GM06990 (cell line): ENCODE results near the gene MPND.

ENCODE experiments used
- DNase-seq: peaks from one replicate; pipeline ENCODE4 v3.0.0-alpha.2; 2011; ENCODE audit not compliant: insufficient read length; ENCODE audit errors: extremely low read depth
- H3K27me3 ChIP-seq: replicated peaks from 2 replicates; pipeline ENCODE4 v1.6.0; 2011; ENCODE audit warnings: low read length; ENCODE audit not compliant: control insufficient read depth, insufficient read depth
- H3K36me3 ChIP-seq: 2 replicates; pipeline ENCODE4 v1.5.1; 2011; ENCODE audit warnings: low read length; ENCODE audit not compliant: control insufficient read depth, insufficient read depth
- H3K4me3 ChIP-seq: replicated peaks from 2 replicates; pipeline ENCODE4 v1.5.1; 2011; ENCODE audit warnings: low read depth, mild to moderate bottlenecking, control low read depth, low read length
- TF ChIP-seq, protein P1 (sequence below): IDR thresholded peaks from 2 replicates; pipeline ENCODE4 v1.5.1; 2011; ENCODE audit warnings: low read length, control low read depth, mild to moderate bottlenecking, inconsistent platforms; ENCODE audit not compliant: insufficient read depth, poor library complexity, severe bottlenecking

Gene MPND

DNA sequence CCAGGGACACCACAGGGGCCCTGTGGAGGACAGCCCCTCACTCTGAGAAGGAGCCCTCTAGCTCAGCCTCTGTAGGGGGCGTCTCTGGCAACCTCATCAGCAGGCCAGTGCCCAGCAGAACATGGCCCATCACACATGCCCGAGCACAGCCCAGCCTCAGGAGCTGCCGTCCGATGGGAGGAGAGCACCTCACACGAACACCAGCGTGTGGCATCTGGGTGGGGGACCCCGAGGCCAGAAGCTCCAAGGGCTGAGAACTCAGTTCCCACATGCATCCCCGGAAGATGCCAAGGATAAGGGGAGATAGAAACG lies 45.7 kb downstream of the MPND start:
- H3K4me3 ChIP-seq, result no peak overlapping the region
- peaks cover 23% of the 10 kb centered on the region for H3K36me3 ChIP-seq
- H3K27me3 ChIP-seq, result no peaks in the 10 kb centered on the region
- TF ChIP-seq, protein P1, sequence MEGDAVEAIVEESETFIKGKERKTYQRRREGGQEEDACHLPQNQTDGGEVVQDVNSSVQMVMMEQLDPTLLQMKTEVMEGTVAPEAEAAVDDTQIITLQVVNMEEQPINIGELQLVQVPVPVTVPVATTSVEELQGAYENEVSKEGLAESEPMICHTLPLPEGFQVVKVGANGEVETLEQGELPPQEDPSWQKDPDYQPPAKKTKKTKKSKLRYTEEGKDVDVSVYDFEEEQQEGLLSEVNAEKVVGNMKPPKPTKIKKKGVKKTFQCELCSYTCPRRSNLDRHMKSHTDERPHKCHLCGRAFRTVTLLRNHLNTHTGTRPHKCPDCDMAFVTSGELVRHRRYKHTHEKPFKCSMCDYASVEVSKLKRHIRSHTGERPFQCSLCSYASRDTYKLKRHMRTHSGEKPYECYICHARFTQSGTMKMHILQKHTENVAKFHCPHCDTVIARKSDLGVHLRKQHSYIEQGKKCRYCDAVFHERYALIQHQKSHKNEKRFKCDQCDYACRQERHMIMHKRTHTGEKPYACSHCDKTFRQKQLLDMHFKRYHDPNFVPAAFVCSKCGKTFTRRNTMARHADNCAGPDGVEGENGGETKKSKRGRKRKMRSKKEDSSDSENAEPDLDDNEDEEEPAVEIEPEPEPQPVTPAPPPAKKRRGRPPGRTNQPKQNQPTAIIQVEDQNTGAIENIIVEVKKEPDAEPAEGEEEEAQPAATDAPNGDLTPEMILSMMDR, result no peak
- no peak for DNase-seq

DNA sequence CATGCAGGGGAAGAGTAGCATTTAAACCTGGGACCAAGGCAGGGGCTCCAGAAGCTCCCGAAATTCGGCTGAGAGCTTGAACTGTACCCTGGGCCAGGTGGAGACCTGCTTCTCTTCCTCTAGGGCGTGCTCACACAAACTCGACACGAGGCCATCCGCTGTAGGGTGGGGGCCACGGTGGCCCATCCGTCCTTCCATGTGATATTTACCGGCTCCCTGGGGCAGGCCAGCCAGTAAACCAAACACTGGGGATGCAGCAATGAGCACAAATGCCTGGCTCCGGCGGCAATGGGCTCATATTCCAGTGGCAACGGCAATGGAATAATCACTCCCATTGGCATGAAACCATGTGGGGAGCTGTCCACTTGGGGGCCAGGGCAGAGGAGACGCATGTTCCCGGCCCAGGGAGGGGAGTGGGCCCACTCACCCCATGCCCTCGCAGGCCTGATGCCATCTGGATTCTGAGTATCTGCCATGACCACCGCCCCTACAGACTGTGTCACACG lies 46.2 kb downstream of the MPND start:
- TF ChIP-seq, protein P1, result no peak
- Histone ChIP-seq H3K36me3 (peaks cover 20% of the 10 kb centered on the region), H3K27me3 (no peaks in the 10 kb centered on the region), H3K4me3 (no peak overlapping the region)
- DNase-seq, result no peak

DNA sequence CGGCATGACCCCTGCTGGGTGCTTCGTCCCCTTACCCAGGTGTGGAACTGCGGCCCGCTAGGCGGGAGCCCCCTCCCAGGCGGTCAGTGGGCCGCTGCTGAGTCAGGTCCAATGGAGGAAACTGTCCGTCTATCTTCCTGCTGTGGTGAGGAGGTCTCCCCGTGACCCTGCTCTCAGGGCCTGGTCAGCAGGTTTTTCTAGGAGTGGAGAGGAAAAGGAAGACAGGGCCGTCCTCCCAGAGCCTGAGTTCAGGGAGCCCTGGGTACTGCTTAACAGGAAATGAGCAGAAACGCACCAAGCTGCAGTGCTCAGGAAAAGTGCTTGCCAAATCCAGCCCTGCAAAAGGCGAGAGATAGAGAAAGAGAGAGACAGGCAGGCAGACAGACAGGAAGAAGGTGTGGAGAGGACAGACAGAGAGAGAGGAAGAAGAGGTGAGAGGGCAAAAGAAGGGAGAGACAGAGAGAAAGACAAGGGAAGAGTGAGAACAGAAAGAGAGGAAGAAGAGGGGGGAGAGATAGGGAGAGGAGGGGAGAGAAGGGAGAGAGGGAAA lies 46.7 kb downstream of the MPND start:
- no peak overlapping the region for H3K4me3 ChIP-seq
- DNase-seq, result no peak
- H3K27me3 ChIP-seq, result no peaks in the 10 kb centered on the region
- TF ChIP-seq, protein P1, result no peak
- peaks cover 21% of the 10 kb centered on the region for H3K36me3 ChIP-seq

DNA sequence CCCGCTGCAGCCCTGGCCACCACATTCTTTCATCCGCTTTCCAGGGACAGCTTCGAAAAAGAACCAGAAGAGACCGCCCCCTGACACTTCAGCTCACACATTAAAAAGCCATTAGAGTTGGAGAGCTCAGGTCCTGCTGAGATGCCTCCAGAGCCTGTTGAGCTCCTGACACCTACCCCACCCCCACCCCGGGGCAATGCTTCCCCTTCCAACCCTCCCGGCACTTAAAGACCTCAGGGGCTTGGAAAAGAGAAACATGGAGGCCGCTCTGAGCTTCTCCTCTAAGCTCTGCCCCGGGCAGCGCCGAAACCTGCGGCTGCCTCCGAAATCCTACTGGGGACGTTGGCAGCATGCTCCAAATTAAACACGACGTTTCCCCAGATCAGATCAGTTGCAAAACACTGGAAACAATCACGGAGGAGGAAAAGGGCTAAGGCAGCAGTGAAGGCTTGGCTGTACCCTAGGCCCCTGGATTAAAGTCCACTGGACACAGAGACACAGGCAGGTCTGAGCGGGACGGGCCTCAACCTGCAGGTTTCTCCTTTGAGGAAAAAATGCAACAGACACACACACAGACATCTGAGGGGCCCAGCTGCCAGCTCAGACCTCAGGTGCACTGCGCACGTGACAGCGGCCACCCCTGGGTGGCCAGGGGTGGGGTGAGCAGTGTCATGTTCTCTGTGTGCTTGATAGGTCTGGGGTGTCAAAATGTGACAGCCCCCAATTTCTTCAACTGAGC lies 47.4 kb downstream of the MPND start:
- DNase-seq, result no peak
- Histone ChIP-seq H3K27me3 (no peaks in the 10 kb centered on the region), H3K4me3 (no peak overlapping the region), H3K36me3 (peaks cover 21% of the 10 kb centered on the region)
- TF ChIP-seq, protein P1, result no peak

DNA sequence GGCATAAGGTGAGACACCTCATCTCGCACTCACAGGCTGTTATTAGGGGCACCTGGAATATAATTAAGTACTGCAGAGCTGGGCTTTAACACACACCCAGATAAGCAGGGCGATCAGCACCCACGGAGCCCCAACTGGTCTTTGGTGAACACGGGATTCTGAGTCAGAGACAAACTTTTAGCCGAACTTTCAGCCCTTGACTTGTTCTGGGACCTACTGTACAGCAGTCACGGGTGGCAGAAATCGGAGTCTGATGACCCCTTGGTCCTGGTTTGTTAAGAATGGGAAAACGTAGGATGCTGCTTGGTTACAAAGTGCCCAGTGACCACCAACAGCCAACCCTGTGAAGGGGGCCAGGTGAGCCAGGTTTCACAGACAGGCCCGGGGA lies 47.9 kb downstream of the MPND start:
- DNase-seq, result no peak
- peaks cover 21% of the 10 kb centered on the region for H3K36me3 ChIP-seq
- no peaks in the 10 kb centered on the region for H3K27me3 ChIP-seq
- H3K4me3 ChIP-seq, result no peak overlapping the region
- TF ChIP-seq, protein P1, result no peak
